ENCODE results near the gene SERHL2. TPM values are rescaled to one million over a fixed set of nuclear protein-coding genes. Genes with fewer than 3 reads are reported as not detected.
"Not testable (repeated sequence)": the region's sequence is repeated elsewhere in the genome, so short reads cannot be mapped to it uniquely, and the experiment has no call there.

Gene SERHL2
- total RNA-seq, 4 donors from 2014 or later: 0.84 to 13.4 (median 1.7) TPM; not detected in 1

DNA sequence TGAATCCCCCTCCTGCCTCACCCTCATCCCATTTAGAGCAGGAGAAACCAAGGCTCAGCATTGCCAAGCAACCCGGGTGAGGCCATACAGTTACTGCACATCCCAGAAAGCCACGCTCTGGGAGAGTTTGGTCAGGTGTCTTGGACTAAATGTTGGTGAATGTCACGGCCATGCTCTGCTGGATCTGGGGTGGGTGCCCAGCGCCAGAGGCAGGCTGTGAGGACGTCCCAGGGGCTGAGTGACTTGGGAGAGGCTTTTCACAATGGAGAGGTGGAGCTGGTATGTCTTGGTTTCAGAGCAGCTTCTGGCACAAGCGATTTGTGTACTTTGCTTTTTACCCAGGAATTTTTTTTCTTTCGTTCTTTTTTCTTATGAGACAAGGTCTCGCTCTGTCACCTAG lies 6.6 kb downstream of the SERHL2 start:
- no peaks in the 10 kb centered on the region for H3K27me3 ChIP-seq
- no peaks in the 10 kb centered on the region for H3K36me3 ChIP-seq
- DNase-seq: no peak
- in situ Hi-C loops (cut with MboI; ENCODE audit: low sequenced_read_pairs in 4 of 4): no loop called here
- no peaks in the 10 kb centered on the region for H3K4me1 ChIP-seq
- no peak overlapping the region for H3K4me3 ChIP-seq
- TF ChIP-seq POLR2A (IDR thresholded peaks at IDR 0.05): no peak
- TF ChIP-seq, protein P1, sequence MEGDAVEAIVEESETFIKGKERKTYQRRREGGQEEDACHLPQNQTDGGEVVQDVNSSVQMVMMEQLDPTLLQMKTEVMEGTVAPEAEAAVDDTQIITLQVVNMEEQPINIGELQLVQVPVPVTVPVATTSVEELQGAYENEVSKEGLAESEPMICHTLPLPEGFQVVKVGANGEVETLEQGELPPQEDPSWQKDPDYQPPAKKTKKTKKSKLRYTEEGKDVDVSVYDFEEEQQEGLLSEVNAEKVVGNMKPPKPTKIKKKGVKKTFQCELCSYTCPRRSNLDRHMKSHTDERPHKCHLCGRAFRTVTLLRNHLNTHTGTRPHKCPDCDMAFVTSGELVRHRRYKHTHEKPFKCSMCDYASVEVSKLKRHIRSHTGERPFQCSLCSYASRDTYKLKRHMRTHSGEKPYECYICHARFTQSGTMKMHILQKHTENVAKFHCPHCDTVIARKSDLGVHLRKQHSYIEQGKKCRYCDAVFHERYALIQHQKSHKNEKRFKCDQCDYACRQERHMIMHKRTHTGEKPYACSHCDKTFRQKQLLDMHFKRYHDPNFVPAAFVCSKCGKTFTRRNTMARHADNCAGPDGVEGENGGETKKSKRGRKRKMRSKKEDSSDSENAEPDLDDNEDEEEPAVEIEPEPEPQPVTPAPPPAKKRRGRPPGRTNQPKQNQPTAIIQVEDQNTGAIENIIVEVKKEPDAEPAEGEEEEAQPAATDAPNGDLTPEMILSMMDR (IDR thresholded peaks at IDR 0.05 in 4 of 5, conservative IDR thresholded peaks at IDR 0.05 in 1 of 5): no peak
- H3K27ac ChIP-seq: no peak overlapping the region
- ATAC-seq: no peak
- no peaks in the 10 kb centered on the region for H3K9me3 ChIP-seq
- intact Hi-C loops (cut with DNase I; ENCODE audit: low total_unique reads): no loop called here

DNA sequence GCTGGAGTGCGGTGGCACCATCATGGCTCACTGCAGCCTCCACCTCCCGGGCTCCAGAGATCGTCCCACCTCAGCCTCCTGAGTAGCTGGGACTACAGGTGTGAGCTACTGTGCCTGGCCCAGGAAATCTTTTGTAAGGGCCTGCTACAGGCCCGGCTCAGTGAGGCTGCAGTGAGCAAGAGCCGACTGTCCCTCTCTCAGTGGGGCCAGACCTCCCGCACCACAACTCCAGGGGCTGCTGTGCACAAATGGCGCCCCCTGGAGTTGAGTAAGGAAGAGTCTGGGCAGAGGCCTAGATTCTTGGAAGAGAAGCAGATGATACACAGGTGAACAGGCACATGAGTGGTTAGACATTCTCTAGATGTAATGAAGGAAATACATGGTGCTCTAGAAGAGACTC lies 7.0 kb downstream of the SERHL2 start:
- ATAC-seq (no peak), DNase-seq (no peak)
- H3K4me3 ChIP-seq: no peak overlapping the region
- H3K36me3 ChIP-seq: no peaks in the 10 kb centered on the region
- intact Hi-C loops (cut with DNase I; ENCODE audit: low total_unique reads) (no loop called here), in situ Hi-C loops (cut with MboI; ENCODE audit: low sequenced_read_pairs in 4 of 4) (no loop called here)
- no peak overlapping the region for H3K27ac ChIP-seq
- H3K27me3 ChIP-seq: no peaks in the 10 kb centered on the region
- H3K4me1 ChIP-seq: no peaks in the 10 kb centered on the region
- no peaks in the 10 kb centered on the region for H3K9me3 ChIP-seq
- no peak for TF ChIP-seq POLR2A (IDR thresholded peaks at IDR 0.05)
- TF ChIP-seq, protein P1 (IDR thresholded peaks at IDR 0.05 in 4 of 5, conservative IDR thresholded peaks at IDR 0.05 in 1 of 5): peak in 3 of 5 experiments; percentile 22 to 51 (median 33)

GRCh38 chr22:42561856-42562255 lies 8.1 kb downstream of the SERHL2 start:
- Histone ChIP-seq H3K4me1 (no peaks in the 10 kb centered on the region), H3K4me3 (no peak overlapping the region), H3K27ac (no peak overlapping the region), H3K27me3 (no peaks in the 10 kb centered on the region), H3K36me3 (no peaks in the 10 kb centered on the region), H3K9me3 (no peaks in the 10 kb centered on the region)
- in situ Hi-C loops (cut with MboI; ENCODE audit: low sequenced_read_pairs in 4 of 4) (no loop called here), intact Hi-C loops (cut with DNase I; ENCODE audit: low total_unique reads) (no loop called here)
- TF ChIP-seq, protein P1 (IDR thresholded peaks at IDR 0.05 in 4 of 5, conservative IDR thresholded peaks at IDR 0.05 in 1 of 5): no peak
- no peak for TF ChIP-seq POLR2A (IDR thresholded peaks at IDR 0.05)
- no peak for ATAC-seq
- no peak for DNase-seq

GRCh38 chr22:42562279-42562678 lies 8.5 kb downstream of the SERHL2 start:
- no peaks in the 10 kb centered on the region for H3K36me3 ChIP-seq
- no peak for TF ChIP-seq POLR2A (IDR thresholded peaks at IDR 0.05)
- TF ChIP-seq, protein P1 (IDR thresholded peaks at IDR 0.05 in 4 of 5, conservative IDR thresholded peaks at IDR 0.05 in 1 of 5): no peak
- ATAC-seq: no peak
- no peak overlapping the region for H3K4me3 ChIP-seq
- in situ Hi-C loops (cut with MboI; ENCODE audit: low sequenced_read_pairs in 4 of 4): no loop called here
- H3K27ac ChIP-seq: no peak overlapping the region
- no peaks in the 10 kb centered on the region for H3K27me3 ChIP-seq
- intact Hi-C loops (cut with DNase I; ENCODE audit: low total_unique reads): no loop called here
- DNase-seq: no peak
- H3K9me3 ChIP-seq: no peaks in the 10 kb centered on the region
- no peaks in the 10 kb centered on the region for H3K4me1 ChIP-seq

DNA sequence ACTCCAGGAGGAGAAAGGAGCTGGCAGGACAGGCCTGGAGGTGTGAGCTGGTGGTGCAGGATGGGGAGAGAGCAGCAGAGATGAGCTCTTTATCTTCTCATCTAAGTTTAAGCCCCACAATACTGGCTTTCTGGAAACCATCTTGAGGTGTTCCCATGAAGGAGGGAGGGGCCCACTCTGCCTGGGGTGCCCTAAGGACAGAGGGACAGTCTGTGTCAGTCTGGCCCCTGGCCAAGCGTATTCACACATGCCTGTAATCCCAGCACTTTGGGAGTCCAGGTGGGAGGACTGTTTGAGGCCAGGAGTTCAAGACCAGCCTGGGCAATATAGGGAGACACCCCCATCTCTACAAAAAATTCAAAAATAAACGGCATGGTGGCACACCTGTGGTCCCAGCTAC lies 8.9 kb downstream of the SERHL2 start:
- intact Hi-C loops (cut with DNase I; ENCODE audit: low total_unique reads) (no loop called here), in situ Hi-C loops (cut with MboI; ENCODE audit: low sequenced_read_pairs in 4 of 4) (no loop called here)
- no peak overlapping the region for H3K4me3 ChIP-seq
- no peak overlapping the region for H3K27ac ChIP-seq
- DNase-seq (no peak), ATAC-seq (no peak)
- TF ChIP-seq, protein P1 (IDR thresholded peaks at IDR 0.05 in 4 of 5, conservative IDR thresholded peaks at IDR 0.05 in 1 of 5): no peak
- TF ChIP-seq POLR2A (IDR thresholded peaks at IDR 0.05): no peak
- no peaks in the 10 kb centered on the region for H3K36me3 ChIP-seq
- no peaks in the 10 kb centered on the region for H3K4me1 ChIP-seq
- no peaks in the 10 kb centered on the region for H3K27me3 ChIP-seq
- no peaks in the 10 kb centered on the region for H3K9me3 ChIP-seq

DNA sequence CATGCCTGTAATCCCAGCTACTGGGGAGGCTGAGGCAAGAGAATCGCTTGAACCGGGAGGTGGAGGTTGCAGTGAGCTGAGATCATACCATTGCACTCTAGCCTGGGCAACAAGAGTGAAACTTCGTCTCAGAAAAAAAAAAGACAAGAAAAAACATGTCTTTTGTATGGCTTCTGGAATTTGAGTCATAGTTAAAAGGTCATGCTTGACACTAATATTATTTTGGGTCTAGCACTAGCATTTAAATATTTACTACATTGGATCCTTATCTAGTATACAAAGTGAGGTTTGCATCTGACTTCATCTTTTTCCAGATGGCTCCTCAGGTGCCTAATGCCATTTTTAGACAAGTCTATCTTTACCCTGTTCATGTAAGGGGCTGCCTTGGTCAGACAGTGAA lies 10.2 kb downstream of the SERHL2 start:
- H3K27ac ChIP-seq; H3K27me3 ChIP-seq; H3K4me1 ChIP-seq; DNase-seq; in situ Hi-C loops (cut with MboI; ENCODE audit: low sequenced_read_pairs in 4 of 4); ATAC-seq; intact Hi-C loops (cut with DNase I; ENCODE audit: low total_unique reads); H3K9me3 ChIP-seq; H3K4me3 ChIP-seq; H3K36me3 ChIP-seq: not testable (repeated sequence)
